Astrocyte of the spinal cord (primary cell): Measurements from ENCODE around the gene RAB13.

ENCODE experiments used
- DNase-seq: peaks from one replicate; pipeline ENCODE4 v3.0.0; 2011; ENCODE audit warnings: low read depth, low spot score
- H3K4me3 ChIP-seq: 2 replicates; pipeline ENCODE4 v1.5.1; 2011; ENCODE audit warnings: low read depth, mild to moderate bottlenecking, low read length, moderate library complexity
- in situ Hi-C: cut with HindIII; loops from 2 replicates; pipeline ENCODE4 v1.10.0; 2017; ENCODE audit warnings: low sequenced_read_pairs
- TF ChIP-seq, protein P1 (sequence below): IDR thresholded peaks from 2 replicates; pipeline ENCODE4 v1.5.1; 2012; ENCODE audit warnings: low read depth, mild to moderate bottlenecking, low read length, inconsistent platforms

Gene RAB13

DNA sequence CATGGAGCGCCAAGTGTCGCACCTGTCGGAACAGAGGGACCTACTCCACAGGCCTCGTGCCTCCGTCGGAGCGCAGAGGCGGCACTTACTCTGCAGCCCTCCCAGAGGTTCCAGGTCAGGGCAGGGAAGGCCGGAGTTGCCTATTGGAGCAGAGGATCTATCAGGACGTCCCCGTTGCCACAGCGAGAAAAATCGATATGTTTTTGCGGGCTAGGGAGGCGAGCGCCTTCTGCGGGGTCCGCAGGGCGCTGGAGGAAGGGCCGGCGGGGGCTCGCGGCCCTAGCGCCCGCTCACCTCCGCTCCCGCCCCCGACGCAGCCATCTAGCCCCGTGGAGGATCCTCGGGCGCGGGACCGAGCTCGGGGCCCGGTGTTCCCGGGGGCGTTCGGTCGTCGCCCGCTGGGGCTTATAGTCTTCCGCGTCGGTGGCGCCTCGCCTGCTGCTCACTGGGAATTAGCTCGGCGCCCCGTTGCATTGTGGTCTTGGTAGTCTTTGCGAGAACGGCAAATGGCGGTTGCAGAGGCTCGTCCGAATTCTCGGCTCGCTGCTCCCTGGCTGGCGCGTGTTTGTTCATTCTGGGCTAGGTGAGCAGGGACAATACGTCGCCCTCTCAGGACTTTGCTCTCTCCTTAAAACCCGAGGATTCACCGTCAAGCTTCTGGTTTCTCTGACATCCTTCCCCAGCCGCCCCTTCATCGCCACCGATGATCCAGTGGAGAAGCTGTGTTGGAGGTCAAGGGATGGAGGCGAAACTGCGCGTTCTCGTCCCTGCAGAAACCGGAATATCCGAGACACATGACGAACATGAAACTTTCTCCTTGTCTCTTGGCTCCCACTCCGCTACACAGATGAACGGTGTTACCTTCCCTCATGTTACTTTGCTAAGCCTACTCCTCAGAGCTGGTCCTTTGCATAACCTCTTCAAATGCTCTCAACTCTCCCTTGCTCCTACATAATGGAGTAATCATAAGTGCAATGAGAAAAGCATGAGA is 8.6 kb downstream of the RAB13 start, which contains the start of gene JTB:
Gene JTB, minus strand, starts transcription at position 425 of the 991 bp plus-strand sequence. Its CDS starts 422 bp downstream, at position 3.
- TF ChIP-seq, protein P1, sequence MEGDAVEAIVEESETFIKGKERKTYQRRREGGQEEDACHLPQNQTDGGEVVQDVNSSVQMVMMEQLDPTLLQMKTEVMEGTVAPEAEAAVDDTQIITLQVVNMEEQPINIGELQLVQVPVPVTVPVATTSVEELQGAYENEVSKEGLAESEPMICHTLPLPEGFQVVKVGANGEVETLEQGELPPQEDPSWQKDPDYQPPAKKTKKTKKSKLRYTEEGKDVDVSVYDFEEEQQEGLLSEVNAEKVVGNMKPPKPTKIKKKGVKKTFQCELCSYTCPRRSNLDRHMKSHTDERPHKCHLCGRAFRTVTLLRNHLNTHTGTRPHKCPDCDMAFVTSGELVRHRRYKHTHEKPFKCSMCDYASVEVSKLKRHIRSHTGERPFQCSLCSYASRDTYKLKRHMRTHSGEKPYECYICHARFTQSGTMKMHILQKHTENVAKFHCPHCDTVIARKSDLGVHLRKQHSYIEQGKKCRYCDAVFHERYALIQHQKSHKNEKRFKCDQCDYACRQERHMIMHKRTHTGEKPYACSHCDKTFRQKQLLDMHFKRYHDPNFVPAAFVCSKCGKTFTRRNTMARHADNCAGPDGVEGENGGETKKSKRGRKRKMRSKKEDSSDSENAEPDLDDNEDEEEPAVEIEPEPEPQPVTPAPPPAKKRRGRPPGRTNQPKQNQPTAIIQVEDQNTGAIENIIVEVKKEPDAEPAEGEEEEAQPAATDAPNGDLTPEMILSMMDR: no peak
- in situ Hi-C loops: no loop called here
- peak within 1 kb of the TSS; percentile 89 for H3K4me3 ChIP-seq
- DNase-seq: peak; percentile 79

DNA sequence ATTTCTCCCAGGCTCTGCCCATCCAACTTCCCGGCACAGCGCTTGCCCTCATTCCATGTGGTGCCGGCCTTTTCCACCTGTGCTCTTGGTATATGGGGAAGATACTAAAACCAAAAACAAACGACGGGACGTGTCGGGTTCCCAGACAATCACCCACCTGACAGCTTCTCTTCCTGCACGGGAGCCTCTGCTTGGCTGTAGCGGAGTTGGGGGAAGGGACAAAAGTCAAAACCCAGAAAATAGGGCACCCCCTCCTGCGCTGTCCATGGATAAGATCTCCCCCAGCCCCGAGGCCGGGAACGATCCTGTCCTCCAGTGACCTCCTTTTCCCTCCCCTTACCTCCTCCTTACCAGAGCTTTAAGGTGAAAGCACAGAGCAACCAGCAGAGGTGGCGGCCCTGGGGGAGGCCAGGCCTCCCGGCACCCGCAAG is 9.3 kb downstream of the RAB13 start:
- TF ChIP-seq, protein P1: no peak
- DNase-seq: no peak
- in situ Hi-C loops: no loop called here
- H3K4me3 ChIP-seq: peak overlapping the region; percentile 89

DNA sequence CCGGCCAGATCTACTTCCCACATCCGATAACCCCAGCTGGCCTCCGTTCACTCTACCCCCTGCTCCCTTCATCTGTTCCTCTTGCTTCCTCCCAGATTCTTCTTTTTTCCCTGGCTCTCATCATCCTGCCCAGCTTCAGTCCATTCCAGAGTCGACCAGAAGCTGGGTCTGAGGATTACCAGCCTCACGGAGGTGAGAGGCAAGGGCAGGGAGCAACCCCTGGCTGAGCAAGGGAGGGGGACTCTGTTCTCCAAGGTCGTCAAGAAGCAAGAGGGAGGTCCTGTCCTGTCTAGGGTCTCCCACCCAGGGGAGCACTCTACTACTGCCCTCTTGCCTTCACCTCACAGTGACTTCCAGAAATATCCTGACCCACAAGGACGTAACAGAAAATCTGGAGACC is 12.6 kb downstream of the RAB13 start:
- in situ Hi-C loops: no loop called here
- no peak overlapping the region for H3K4me3 ChIP-seq
- TF ChIP-seq, protein P1: no peak
- no peak for DNase-seq

DNA sequence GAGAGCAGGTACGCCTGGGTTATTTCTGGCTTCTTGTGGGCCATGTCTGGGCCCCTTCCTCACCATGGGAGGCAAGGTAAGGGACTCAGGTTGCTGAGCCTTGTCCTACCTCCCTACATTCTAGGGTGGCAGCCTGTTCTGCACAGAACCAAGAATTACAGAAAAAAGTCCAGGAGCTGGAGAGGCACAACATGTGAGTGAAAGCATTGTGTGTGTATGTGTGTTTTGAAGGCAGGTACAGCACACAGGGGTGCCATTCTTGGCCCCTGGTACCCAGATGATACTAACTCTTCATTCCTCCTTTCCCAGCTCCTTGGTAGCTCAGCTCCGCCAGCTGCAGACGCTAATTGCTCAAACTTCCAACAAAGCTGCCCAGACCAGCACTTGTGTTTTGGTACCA is 13.1 kb downstream of the RAB13 start:
- in situ Hi-C loops: no loop called here
- TF ChIP-seq, protein P1: no peak
- DNase-seq: no peak
- H3K4me3 ChIP-seq: no peak overlapping the region

DNA sequence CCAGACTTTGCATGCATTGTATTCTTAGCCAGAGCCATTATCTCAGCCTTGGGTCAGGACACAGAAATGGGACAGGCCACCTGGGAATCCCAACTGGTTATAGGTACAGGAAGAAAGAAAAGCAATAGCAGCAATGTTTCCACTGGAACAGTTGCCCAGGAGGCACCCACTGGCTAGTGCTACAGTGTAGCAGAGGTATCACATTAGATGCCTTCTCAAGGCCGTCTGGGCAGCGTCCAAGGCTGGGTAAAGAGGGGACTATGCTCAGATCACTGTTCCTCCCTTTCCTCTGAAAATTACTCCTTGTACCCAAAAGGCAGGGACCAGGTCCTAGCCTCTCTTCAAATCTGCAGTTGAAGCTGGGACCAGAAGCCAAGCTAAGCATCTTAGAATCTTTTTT is 15.8 kb downstream of the RAB13 start:
- TF ChIP-seq, protein P1: no peak
- H3K4me3 ChIP-seq: no peak overlapping the region
- DNase-seq: no peak
- in situ Hi-C loops: no loop called here

DNA sequence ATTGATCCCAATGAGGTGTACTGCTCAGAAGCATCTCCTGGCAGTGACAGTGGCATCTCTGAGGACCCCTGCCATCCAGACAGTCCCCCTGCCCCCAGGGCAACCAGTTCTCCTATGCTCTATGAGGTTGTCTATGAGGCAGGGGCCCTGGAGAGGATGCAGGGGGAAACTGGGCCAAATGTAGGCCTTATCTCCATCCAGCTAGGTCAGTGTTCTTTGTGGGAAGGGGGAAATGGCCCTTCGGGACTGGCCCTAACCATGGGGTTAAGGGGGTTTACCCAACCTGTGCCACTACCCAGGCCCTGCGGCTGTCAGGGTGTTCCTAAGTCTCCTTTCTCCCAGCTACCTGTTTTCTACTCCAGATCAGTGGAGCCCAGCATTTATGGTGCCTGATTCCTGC is 17.2 kb downstream of the RAB13 start:
- no peak for DNase-seq
- in situ Hi-C loops: loop anchor here (10.0 kb wide), 1 partner anchor 154 kb away; no protein-coding TSS in a partner anchor
- TF ChIP-seq, protein P1: no peak
- peak overlapping the region; percentile 64 for H3K4me3 ChIP-seq
